Measurements from ENCODE around the gene PDZD4.

PDZD4 gene

DNA sequence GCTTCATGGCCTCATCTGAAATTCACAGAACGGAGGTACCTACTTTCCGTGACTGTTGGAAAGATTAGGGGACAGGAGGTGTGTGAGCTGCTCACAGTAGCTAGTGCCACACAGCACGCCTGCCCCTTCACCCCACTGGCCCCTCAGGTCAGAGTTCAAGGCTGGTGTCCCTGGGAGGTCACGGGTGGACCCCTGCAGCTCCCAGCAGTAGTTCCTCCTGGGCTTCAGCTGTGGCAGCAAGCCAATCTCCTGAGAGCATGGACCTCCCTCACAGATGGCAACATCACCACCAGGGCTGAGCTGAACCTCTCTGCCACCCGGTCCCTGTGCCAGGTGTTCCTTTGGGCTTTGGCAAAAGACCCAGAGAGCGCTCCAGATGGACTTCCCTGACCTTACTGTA is 38.0 kb downstream of the PDZD4 start:
- no peak for DNase-seq (ENCODE audit: low read depth in 2 of 3, low spot score in 2 of 3)

DNA sequence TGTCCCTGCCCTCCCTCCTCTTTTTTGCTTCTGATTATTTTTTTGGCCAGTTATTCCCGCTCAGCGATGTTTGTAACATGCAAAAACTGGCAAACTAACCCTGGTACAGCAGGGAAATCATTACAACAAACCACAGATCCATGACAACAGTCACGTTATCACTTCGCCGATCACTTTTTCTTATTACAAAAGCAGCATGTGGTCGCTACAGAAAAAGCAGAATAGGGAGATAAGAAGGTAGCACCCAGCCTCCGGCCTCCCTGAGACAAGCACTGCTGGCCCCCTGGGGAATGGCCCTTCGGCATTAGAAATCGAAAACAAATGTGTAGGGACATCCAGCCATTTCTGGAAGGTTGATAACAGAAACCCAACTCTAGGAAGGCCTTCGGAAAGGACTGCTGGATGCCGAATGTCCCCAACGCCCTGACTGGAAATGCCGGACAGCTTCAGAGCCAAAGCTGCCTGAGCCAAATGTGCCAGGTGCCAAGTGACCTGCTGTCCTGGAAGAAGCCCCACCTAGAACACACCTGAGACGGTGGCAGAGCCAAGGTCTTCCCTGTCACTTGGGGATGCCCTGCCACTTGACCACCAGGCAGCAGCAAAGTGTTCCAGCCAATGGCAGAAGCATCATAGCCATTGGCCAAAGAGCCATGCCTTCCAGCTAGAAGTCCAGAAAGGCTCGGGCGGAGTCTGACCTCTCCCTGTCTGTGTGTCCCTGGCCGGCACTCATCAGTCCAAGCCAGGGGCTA is 39.1 kb downstream of the PDZD4 start:
- no peak for DNase-seq (ENCODE audit: low read depth in 2 of 3, low spot score in 2 of 3)

DNA sequence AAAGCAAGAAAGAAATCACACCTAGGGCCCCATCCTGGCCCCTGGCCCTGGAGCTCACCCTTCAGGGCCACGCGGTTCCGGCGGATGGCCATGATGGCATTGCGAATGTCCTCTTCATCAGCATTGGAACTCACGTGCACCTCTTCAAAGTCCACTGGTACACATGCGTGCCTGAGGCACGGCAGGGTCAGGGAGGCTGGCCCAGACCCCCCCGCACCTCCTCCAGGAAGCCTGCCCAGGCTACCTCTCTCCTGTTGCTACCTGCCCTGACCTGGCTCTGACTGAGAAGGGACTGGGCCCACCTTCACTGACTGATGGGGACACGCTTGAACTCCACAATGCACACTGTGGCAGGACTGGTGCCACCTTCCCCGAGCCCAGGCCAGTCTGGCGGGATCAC is 40.7 kb downstream of the PDZD4 start:
- no peak for DNase-seq (ENCODE audit: low read depth in 2 of 3, low spot score in 2 of 3)

- DNase-seq (ENCODE audit: low read depth in 2 of 3, low spot score in 2 of 3), result no peak
Observed at GRCh38 chrX:153786669-153787068, 43.7 kb downstream of the PDZD4 start.

- DNase-seq (ENCODE audit: low read depth in 2 of 3, low spot score in 2 of 3), result no peak
Observed at GRCh38 chrX:153784325-153784967, 45.9 kb downstream of the PDZD4 start.

DNA sequence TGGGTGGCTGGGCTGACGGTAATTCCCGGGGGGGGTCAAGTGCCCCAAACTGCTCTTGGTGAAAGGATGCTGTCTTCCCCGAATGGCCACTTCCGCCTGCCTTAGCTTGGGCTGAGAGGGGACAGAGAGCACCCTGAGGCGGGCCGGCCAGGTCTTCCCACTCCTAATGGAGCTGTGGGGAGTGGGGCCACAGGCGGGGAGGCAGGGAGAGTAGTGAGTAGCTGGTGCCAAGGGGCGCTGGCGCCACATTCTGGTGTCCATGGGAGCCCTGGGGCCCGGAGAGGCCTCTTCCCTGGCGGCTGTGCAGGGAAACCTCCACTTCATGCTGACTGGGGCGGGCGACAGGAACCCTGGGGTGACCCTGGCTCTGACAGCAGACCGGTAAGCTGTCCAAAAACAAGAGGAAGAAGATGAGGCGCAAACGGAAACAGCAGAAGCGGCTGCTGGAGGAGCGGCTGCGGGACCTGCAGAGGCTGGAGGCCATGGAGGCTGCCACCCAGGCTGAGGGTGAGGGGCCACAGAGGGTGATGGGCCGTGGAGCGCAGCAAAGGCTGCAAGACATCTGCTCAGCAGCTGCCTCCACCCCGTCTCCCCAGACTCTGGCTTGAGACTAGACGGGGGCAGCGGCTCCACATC is 46.8 kb downstream of the PDZD4 start:
- DNase-seq (ENCODE audit: low read depth in 2 of 3, low spot score in 2 of 3), result no peak

DNA sequence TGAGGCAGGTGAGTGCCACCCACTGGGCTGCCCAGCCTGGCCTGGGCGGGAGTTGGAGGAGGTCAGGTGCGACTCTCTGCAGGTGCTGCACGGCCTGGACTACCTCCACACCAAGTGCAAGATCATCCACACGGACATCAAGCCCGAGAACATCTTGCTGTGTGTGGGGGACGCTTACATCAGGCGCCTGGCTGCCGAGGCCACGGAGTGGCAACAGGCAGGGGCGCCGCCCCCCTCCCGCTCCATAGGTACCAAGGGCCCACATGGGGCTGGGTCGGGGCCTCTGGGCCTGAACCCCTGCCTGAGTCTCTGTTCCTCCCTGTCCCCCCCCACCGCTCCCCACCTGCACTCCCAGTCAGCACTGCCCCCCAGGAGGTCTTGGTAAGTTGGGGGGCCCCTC is 47.5 kb downstream of the PDZD4 start:
- DNase-seq (ENCODE audit: low read depth in 2 of 3, low spot score in 2 of 3), result no peak

DNA sequence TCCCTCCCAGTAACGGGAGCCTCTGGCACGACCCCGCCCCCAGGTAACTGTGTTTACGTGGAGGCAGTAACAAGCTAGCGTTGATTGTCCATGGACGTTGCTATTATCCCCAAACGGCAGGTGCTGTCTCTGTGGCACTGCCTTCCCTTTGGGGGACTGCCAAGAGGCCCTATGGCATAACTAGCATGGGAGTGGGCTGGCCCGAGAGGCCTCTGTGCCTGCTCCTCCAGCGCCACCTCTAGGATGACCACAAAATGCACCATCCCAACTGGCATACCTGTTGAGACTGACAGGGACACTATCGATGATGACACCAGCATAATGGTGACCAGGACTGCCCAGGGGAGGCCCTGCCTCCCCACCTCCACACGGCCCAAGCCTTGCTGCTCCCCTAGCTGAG is 48.0 kb downstream of the PDZD4 start:
- DNase-seq (ENCODE audit: low read depth in 2 of 3, low spot score in 2 of 3), result no peak

- no peak for DNase-seq (ENCODE audit: low read depth in 2 of 3, low spot score in 2 of 3)
Observed at GRCh38 chrX:153781428-153782047, 48.8 kb downstream of the PDZD4 start.

- DNase-seq (ENCODE audit: low read depth in 2 of 3, low spot score in 2 of 3), result no peak
Observed at GRCh38 chrX:153780678-153781427, 49.5 kb downstream of the PDZD4 start, which contains the start of gene SRPK3. TSS of gene SRPK3 (plus strand) at chrX:153781041. CDS start at chrX:153781087, 46 bp downstream.

GRCh38 chrX:153779891-153780677 is 50.3 kb downstream of the PDZD4 start:
- DNase-seq (ENCODE audit: low read depth in 2 of 3, low spot score in 2 of 3), result no peak

DNA sequence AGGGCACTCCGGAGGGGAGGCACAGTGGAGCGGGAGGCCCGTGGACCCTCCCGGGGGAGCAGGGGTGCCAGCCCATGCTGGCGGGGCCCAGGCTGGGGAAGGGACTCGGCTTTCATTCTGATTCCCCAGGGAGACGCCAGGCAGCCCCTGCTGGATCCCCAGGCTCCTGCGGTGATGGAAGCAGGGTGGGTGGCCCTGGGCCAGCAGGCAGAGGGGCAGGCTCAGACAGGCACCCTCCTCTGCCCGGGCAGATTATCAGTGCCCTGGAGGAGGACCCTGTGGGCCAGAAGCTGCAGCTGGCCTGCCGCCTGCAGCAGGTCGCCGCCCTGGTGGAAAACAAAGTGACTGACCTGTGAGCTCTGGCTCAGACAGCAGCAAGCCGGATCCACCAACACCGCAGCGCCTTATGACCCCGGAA is 51.7 kb downstream of the PDZD4 start:
- no peak for DNase-seq (ENCODE audit: low read depth in 2 of 3, low spot score in 2 of 3)

DNA sequence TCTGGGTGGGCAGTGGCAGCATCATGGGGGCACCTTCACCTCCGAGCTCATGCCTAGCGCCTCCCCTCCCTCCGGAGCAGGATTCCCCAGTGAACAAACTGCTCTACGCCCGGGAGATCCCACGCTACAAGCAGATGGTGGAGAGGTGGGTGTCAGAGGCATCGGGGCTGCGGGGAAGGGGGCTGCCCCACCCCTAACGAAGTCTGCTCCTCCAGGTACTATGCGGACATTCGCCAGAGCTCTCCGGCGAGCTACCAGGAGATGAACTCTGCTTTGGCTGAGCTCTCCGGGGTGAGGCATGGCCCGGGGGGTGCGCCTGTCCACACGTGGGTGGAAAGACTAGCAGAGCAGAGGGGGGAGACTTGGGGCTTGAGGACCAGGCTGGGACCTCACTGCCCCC is 52.2 kb downstream of the PDZD4 start:
- DNase-seq (ENCODE audit: low read depth in 2 of 3, low spot score in 2 of 3), result no peak

DNA sequence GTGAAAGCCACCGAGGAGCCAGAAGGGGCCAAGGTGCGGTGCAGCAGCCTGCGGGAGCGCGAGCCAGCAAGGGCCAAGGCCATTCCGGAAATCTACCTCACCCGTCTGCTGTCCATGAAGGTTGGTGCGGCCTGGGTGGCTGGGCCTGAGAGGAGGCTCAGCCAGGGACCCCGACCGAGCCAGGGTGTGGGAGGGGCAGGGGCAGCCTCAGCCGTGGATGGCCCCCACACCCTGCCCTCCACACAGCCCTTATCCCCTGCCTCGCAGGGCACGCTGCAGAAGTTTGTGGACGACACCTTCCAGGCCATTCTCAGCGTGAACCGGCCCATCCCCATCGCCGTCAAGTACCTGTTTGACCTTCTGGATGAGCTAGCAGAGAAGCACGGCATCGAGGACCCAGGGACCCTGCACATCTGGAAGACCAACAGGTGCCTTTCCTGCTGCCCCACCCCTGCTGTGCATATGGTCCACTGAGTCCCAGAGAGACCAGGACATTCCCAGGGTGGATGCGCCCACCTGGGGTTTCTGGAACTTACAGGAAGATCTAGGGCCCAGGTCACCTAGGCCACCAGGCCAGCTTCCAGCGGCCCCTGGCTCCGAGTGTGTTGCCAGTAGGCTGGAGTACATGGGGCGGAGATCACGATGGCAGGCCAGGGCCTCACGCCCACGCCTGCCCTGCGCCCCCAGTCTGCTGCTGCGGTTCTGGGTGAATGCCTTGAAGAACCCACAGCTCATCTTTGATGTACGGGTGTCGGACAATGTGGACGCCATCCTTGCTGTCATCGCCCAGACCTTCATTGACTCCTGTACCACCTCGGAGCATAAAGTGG is 52.9 kb downstream of the PDZD4 start:
- no peak for DNase-seq (ENCODE audit: low read depth in 2 of 3, low spot score in 2 of 3)

- DNase-seq (ENCODE audit: low read depth in 2 of 3, low spot score in 2 of 3), result no peak
Observed at GRCh38 chrX:153776611-153777045, 53.7 kb downstream of the PDZD4 start.

GRCh38 chrX:153776120-153776599 is 54.2 kb downstream of the PDZD4 start:
- DNase-seq (ENCODE audit: low read depth in 2 of 3, low spot score in 2 of 3), result no peak

DNA sequence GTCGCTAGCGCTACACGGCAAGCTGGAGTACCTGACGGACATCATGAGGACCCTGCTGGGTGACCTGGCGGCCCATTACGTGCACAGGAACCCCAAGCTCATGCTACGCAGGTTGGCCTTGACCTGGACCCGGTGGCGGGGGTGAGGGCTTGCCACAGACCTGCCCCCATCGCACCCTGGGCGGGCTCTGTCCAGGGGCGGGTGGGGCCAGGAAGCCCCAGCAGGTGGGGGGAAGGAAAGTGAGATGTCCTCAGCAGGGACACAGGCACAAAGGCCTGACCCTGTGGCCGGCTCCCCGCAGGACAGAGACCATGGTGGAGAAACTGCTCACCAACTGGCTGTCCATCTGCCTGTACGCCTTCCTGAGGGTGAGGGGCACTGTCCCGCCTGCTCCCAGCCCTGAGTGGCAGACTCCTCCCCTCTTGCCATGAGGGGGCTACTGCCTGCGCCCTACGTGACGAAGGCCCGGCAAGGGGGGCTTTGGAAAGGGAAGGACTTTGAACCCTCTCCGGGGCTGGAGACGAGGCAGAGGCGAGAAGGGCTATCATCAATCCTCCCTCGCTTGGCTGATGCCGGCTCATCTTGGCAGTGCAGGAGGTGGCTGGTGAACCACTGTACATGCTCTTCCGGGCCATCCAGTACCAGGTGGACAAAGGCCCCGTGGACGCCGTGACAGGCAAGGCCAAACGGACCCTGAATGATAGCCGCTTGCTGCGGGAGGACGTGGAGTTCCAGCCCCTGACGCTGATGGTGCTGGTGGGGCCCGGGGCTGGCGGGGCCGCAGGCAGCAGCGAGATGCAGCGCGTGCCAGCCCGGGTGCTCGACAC is 54.8 kb downstream of the PDZD4 start:
- DNase-seq (ENCODE audit: low read depth in 2 of 3, low spot score in 2 of 3), result no peak

GRCh38 chrX:153774576-153775292 is 55.6 kb downstream of the PDZD4 start:
- DNase-seq (ENCODE audit: low read depth in 2 of 3, low spot score in 2 of 3), result no peak
